Upper lobe of left lung (tissue), 4 donors: ENCODE measurements around the gene TRMO.

Experiments used
- EP300 ChIP-seq, 4 donors: sonication (generic); formaldehyde crosslinking; IDR thresholded peaks; one replicate each; pipeline ENCODE4 v1.5.1; 2017; ENCODE audit warnings: antibody characterized with exemption in 4 of 4, control low read depth in 2 of 4
- POLR2A ChIP-seq, 4 donors: fragments of 450-650 bp; IDR thresholded peaks; one replicate each; pipeline ENCODE4 v1.5.1; 2016 to 2017; ENCODE audit warnings: antibody characterized with exemption in 4 of 4, mild to moderate bottlenecking in 2 of 4
- POLR2AphosphoS5 ChIP-seq, 2 donors: sonication (generic); formaldehyde crosslinking; IDR thresholded peaks; one replicate each; pipeline ENCODE4 v1.5.1; 2017; ENCODE audit warnings: antibody characterized with exemption in 2 of 2
- TF ChIP-seq, protein P1 (sequence below), 6 experiments: fragments of 450-650 bp in 4 of 6; fragments of 200-600 bp in 2 of 6; sonication (generic) in 2 of 6; IDR thresholded peaks; one replicate each; pipeline ENCODE4 v1.5.1; 2016 to 2019; ENCODE audit warnings: antibody characterized with exemption in 6 of 6

DNA sequence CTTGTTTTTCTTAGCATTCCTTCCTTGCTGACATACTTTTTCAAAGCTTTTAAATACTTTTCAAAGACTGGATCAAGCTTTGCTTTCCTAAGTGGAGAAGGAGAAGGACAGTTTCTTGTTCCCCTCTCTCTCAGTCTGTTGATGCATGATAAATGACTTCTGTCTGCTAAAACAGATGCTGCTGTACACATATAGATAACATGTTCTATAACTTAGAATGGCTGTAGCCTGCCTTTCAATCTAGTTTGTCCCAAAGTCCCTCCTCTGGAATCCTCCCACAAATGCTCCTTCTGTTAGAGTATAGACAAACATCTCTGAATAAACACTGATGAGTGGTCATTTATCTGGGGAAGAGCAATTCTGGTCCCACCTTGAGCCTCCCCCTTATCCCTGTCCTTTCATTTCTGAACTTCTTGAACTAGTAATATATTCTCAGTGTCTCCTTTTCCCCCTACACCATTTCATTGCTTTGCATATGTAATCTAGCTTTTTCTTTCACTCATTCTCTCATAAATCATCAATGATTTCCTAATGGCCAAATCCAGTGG, 21.1 kb upstream of the TRMO start:
- TF ChIP-seq, protein P1, sequence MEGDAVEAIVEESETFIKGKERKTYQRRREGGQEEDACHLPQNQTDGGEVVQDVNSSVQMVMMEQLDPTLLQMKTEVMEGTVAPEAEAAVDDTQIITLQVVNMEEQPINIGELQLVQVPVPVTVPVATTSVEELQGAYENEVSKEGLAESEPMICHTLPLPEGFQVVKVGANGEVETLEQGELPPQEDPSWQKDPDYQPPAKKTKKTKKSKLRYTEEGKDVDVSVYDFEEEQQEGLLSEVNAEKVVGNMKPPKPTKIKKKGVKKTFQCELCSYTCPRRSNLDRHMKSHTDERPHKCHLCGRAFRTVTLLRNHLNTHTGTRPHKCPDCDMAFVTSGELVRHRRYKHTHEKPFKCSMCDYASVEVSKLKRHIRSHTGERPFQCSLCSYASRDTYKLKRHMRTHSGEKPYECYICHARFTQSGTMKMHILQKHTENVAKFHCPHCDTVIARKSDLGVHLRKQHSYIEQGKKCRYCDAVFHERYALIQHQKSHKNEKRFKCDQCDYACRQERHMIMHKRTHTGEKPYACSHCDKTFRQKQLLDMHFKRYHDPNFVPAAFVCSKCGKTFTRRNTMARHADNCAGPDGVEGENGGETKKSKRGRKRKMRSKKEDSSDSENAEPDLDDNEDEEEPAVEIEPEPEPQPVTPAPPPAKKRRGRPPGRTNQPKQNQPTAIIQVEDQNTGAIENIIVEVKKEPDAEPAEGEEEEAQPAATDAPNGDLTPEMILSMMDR (IDR thresholded peaks at IDR 0.05), result no peak
- TF ChIP-seq POLR2A (IDR thresholded peaks at IDR 0.05) (no peak), EP300 (IDR thresholded peaks at IDR 0.05) (no peak), POLR2AphosphoS5 (IDR thresholded peaks at IDR 0.05) (no peak)
